Activated B cell treated with CpG ODN at 0.5 μM for 24 hours (primary cell): ENCODE results near the gene NOL4L. TPM values are rescaled to one million over a fixed set of nuclear protein-coding genes. Genes with fewer than 3 reads are reported as not detected.

Experiments
- ATAC-seq: fragments of 200-7000 bp; cut with Tn5 transposase; one replicate; pipeline ENCODE4 v1.10.0; 2021; ENCODE audit warnings: low read depth, mild to moderate bottlenecking, moderate library complexity
- CTCF ChIA-PET: fragments of 350-600 bp; sonication (Branson Sonifier 250); formaldehyde crosslinking; loops from one replicate; lab custom pipeline; 2021; ENCODE audit warnings: antibody characterized with exemption; lab: Charles Lee
- POLR2A ChIA-PET: fragments of 350-600 bp; sonication (Branson Sonifier 250); formaldehyde crosslinking; loops from one replicate; lab custom pipeline; 2021; ENCODE audit warnings: antibody characterized with exemption; lab: Charles Lee
- DNase-seq: peaks from one replicate; pipeline ENCODE4 v3.0.0; 2022
- H3K27ac Mint-ChIP-seq: one replicate; pipeline ENCODE4 v1.8.0; 2020; ENCODE audit warnings: mixed read lengths
- H3K27me3 Mint-ChIP-seq: one replicate; pipeline ENCODE4 v1.8.0; 2021; ENCODE audit warnings: mixed read lengths
- H3K36me3 Mint-ChIP-seq: one replicate; pipeline ENCODE4 v1.8.0; 2021; ENCODE audit warnings: low read depth, mixed read lengths
- H3K4me1 Mint-ChIP-seq: one replicate; pipeline ENCODE4 v1.8.0; 2021; ENCODE audit warnings: mixed read lengths
- H3K4me3 Mint-ChIP-seq: one replicate; pipeline ENCODE4 v1.8.0; 2020; ENCODE audit warnings: mild to moderate bottlenecking, mixed read lengths
- H3K9me3 Mint-ChIP-seq: one replicate; pipeline ENCODE4 v1.8.0; 2020; ENCODE audit warnings: mixed read lengths
- intact Hi-C: fragments of 100-400 bp; cut with micrococcal nuclease; formaldehyde crosslinking; loops from one replicate; pipeline ENCODE4 v1.15.1; 2024
- total RNA-seq: library from RNA; stranded (reverse); gene quantifications from 2 replicates; pipeline ENCODE4 v1.2.3, GENCODE V29; 2022
- TF ChIP-seq, protein P1 (sequence below): fragments of 200-600 bp; IDR thresholded peaks from one replicate; pipeline ENCODE4 v1.8.0; 2022; ENCODE audit warnings: antibody characterized with exemption, mild to moderate bottlenecking

Gene NOL4L
- total RNA-seq, 1 donor from 2014 or later, result 4.7 TPM

DNA sequence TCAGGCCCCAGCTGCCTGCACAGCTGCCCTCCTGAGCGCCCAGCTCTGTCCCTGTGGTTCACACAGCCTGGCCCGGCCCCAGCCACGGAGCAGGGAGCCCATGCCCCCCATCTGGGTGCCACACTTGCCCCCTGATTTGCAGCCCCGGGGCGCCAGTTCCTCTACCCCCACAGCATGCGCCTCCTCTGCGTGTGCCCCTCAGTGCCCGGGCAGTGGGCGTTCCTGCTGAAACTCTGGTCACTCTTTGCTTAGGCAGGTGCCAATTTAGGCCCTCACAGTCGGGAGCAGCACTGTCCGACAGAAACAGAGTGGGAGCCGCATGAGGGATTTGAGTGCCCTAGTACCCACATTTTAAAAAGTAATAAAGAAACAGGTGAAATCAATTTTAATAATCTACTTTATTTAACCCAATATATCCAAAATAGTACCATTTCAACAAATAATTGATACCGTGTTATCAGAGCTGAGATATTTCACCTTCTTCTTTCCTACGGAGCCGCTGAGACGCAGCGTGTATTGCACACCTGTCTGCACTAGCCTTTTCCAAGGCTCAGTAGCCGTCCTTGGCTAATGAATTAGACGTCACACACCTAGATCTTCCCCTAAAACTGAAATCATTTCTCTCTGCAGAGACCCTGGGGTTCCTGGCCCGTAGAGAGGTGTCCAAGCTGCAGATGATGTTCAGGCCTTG lies 120.6 kb downstream of the NOL4L start:
- no peaks in the 10 kb centered on the region for H3K36me3 Mint-ChIP-seq
- intact Hi-C loops, result no loop called here
- H3K4me1 Mint-ChIP-seq, result peaks cover 7% of the 10 kb centered on the region
- no peak for ATAC-seq
- TF ChIP-seq, protein P1, sequence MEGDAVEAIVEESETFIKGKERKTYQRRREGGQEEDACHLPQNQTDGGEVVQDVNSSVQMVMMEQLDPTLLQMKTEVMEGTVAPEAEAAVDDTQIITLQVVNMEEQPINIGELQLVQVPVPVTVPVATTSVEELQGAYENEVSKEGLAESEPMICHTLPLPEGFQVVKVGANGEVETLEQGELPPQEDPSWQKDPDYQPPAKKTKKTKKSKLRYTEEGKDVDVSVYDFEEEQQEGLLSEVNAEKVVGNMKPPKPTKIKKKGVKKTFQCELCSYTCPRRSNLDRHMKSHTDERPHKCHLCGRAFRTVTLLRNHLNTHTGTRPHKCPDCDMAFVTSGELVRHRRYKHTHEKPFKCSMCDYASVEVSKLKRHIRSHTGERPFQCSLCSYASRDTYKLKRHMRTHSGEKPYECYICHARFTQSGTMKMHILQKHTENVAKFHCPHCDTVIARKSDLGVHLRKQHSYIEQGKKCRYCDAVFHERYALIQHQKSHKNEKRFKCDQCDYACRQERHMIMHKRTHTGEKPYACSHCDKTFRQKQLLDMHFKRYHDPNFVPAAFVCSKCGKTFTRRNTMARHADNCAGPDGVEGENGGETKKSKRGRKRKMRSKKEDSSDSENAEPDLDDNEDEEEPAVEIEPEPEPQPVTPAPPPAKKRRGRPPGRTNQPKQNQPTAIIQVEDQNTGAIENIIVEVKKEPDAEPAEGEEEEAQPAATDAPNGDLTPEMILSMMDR, result no peak
- no peak for DNase-seq
- ChIA-PET POLR2A (no interaction called here), CTCF (no interaction called here)
- H3K4me3 Mint-ChIP-seq, result no peak overlapping the region
- no peaks in the 10 kb centered on the region for H3K9me3 Mint-ChIP-seq
- no peak overlapping the region for H3K27ac Mint-ChIP-seq
- H3K27me3 Mint-ChIP-seq, result no peaks in the 10 kb centered on the region

DNA sequence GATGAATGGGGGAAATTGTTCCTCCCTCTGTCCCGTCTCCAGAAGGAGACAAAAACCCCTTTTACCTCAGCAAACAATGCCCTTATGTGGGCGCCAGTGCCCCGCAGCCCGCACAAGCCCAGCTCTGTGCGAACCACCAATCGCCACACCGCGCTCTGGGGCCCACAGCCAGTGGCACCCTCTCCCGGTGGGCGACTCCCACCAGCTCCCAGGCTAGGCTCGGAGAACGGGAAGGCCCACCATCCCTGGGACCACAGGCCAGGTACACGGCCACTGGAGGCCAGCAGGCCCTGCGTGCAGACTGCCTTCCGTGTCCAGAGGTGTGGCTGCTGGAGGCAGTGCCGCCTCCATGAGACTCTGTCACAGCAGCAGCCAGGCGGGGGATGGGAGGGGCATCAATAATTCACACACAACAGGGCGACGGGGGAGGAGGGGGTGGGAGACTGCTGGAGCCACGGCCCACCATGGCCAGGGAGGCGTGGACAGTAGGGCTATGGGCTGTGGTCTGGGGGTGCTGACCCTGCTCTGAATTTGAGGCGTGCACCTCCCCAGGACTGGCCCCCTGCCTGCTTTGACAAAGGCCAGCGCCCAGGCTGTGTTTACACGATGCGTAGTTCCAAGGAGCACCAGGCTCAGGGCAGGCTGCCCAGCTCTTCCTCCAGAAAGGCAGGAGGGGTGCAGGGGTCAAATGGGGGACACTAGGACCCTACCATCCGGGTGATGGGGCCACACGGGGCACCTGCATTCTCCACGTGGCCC lies 121.3 kb downstream of the NOL4L start:
- no peak for ATAC-seq
- Mint-ChIP-seq H3K4me1 (peaks cover 5% of the 10 kb centered on the region), H3K36me3 (no peaks in the 10 kb centered on the region), H3K27me3 (no peaks in the 10 kb centered on the region), H3K4me3 (no peak overlapping the region), H3K9me3 (no peaks in the 10 kb centered on the region), H3K27ac (no peak overlapping the region)
- TF ChIP-seq, protein P1, result no peak
- CTCF ChIA-PET, result no interaction called here
- intact Hi-C loops, result no loop called here
- POLR2A ChIA-PET, result no interaction called here
- no peak for DNase-seq

DNA sequence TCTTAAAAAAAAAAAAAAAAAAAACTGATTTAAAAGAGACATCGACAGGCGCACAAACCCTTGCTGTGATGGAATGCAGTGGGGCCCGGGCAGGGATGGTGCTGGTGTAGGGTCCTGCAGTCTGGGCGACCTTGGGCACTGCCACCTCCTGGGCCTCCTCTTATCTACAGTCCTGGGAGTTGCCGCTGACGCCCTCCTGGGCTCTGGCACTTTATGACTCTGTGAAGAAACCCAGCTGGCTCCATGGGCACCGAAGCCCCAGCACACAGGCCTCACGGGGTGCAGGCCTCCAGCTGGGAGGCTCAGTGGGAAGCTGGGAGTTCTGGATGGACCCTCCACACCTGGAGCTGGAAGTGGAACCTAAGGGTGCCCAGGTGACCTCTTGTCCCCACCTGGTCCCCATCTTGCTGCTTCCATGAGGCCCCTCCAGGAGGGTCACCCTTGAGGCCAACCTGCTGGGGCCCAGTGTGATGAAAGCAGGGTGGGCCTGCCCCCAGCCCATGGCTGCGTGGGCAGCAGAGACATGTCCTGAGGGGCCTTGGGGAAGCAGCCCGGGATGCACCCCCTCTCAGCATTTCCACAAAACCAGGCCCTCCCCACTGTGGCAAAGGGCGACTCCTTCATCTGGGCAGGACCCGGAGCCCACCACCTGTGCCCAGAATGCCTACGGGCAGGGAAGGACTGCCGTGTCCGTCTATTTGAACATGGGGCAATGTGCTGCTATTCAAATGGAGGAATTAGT lies 122.1 kb downstream of the NOL4L start:
- peaks cover 10% of the 10 kb centered on the region for H3K4me1 Mint-ChIP-seq
- no peaks in the 10 kb centered on the region for H3K27me3 Mint-ChIP-seq
- no peak overlapping the region for H3K27ac Mint-ChIP-seq
- TF ChIP-seq, protein P1, result no peak
- POLR2A ChIA-PET, result no interaction called here
- CTCF ChIA-PET, result no interaction called here
- no peaks in the 10 kb centered on the region for H3K36me3 Mint-ChIP-seq
- DNase-seq (no peak), ATAC-seq (no peak)
- H3K4me3 Mint-ChIP-seq, result no peak overlapping the region
- intact Hi-C loops, result no loop called here
- H3K9me3 Mint-ChIP-seq, result no peaks in the 10 kb centered on the region

DNA sequence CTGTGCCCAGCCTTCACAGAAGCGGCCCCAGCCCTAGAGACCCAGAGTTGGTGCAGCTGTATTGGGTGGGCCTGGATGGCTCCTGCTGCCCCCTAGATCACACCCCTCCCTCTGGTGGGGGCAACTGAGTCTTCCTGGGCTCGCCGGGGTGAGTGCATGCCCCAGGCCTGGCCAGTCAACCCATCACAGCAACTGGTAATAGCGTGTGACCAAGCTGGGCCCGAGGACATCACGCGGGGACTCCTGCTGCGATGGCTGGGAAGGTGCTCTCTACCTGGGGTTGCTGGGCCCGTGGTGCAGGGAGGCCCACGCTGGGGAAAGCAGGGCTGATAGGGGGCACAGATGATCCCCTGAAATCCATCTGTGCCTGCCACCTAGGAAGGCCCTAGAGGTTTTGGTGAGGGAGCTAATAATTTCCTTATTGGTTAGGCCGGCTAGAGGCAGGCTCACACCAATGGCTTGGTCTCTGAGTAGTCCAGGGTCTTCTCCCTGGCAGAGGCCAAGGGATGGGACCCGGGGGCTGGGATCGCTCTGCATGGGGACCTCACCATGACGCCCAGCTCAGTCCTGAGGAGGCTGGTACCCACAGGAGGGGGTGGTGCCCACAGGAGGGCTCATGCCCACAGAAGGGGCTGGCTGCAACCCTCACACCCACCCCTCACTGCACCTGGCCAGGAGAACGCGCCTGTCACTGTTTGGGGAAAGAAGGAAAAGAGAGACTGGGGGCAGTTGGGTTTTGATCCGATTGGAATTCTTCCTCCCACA lies 123.1 kb downstream of the NOL4L start:
- intact Hi-C loops, result no loop called here
- H3K27ac Mint-ChIP-seq, result no peak overlapping the region

More for the DNA sequence above, 123.1 kb downstream of the NOL4L start:
- POLR2A ChIA-PET, result no interaction called here
- no peak overlapping the region for H3K4me3 Mint-ChIP-seq
- CTCF ChIA-PET, result no interaction called here
- TF ChIP-seq, protein P1, result no peak
- H3K4me1 Mint-ChIP-seq, result peaks cover 11% of the 10 kb centered on the region
- H3K36me3 Mint-ChIP-seq, result no peaks in the 10 kb centered on the region
- no peaks in the 10 kb centered on the region for H3K9me3 Mint-ChIP-seq
- ATAC-seq (no peak), DNase-seq (no peak)
- H3K27me3 Mint-ChIP-seq, result no peaks in the 10 kb centered on the region
